ENCODE data around the gene RPN1.

RPN1 gene

DNA sequence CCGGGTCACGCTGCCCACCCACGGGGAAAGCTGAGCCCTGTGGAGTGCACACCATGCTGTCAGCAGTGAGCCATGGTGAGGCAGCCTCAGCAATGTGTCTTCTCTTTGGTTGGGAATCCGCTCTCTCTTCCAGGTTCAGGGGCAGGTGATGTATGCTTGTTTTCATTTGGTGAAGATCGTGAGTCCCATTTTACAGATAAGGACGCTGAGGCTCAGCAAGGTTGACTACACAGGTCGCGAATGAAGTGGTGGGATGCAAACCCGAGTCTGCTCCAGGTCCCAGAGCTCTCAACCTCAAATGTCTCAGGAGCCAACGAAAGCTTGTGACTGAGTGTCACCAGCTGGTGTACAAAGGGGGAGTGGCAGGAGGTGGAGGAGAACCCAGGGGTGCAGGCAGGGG is 74.3 kb downstream of the RPN1 start:
- DNase-seq: no peak

DNA sequence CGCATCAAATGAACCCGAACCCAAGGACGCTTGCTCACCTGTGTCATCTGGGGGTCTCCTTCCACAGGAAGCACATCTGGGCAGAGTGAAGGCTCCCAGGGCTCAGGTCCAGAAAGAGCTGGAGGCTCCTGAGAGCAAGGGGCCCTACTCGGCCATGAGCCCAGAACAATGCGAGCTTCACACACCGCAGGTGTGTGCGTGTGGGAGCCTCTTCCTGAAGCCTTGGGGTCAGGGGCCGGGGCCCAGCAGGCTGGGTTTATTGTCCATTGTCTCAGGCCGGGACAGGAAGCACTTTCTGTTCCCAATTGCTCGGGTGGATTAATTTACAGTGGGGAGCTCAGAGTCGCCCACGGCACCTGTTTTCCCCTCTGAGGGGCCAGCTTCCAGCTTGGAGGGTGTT is 74.8 kb downstream of the RPN1 start:
- no peak for DNase-seq

GRCh38 chr3:128573707-128574162 is 76.9 kb downstream of the RPN1 start:
- DNase-seq: peak; percentile 8 to 16

DNA sequence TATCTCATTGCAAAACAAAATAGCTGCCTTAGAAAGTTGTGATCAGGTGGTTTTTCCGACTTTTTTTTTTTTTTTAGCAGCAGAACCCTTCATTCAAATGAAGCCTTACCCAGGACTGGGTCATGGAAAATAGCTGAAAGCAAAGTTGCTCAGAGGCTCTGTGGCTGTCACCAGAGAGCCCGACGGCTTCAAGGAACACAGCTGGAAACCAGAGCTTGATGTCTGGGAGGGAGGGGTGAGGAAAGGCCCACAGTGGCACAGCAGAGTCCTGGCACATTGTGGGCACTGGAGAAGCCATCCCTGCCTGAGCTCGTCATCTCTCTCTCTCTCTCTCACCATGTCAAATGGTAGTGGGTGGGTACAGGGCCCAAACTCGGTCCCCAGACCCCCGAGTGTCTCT is 77.5 kb downstream of the RPN1 start:
- peak; percentile 31 to 42 for DNase-seq

GRCh38 chr3:128572644-128573105 is 77.9 kb downstream of the RPN1 start:
- peak; percentile 57 to 69 for DNase-seq

- no peak for DNase-seq
These were observed 78.6 kb downstream of the RPN1 start for GRCh38 chr3:128572013-128572412.
